Uterus (tissue), 4 donors: Measurements from ENCODE around the gene CNNM3. TPM values are rescaled to one million over a fixed set of nuclear protein-coding genes. Genes with fewer than 3 reads are reported as not detected.

ENCODE experiments used
- DNase-seq, 2 donors: peaks; one replicate each; pipeline ENCODE4 v3.0.0-alpha.2; 2019 to 2020
- H3K27ac ChIP-seq, 2 donors: fragments of 200-600 bp; sonication (generic); 1 replicate in 1 of 2; 2 replicates in 1 of 2; pipeline ENCODE4 v1.5.1; 2016 to 2018
- H3K27me3 ChIP-seq, 2 donors: fragments of 200-600 bp; sonication (generic); one replicate each; pipeline ENCODE4 v1.5.1; 2018 to 2019; ENCODE audit warnings: control low read depth in 1 of 2
- H3K36me3 ChIP-seq, 2 donors: fragments of 200-600 bp; sonication (generic); one replicate each; pipeline ENCODE4 v1.5.1; 2019; ENCODE audit warnings: control low read depth in 1 of 2
- H3K4me1 ChIP-seq, 2 donors: fragments of 200-600 bp; sonication (generic); one replicate each; pipeline ENCODE4 v1.5.1; 2018 to 2019; ENCODE audit warnings: control low read depth in 1 of 2
- H3K4me3 ChIP-seq, 2 donors: fragments of 200-600 bp; sonication (generic); 1 replicate in 1 of 2; 2 replicates in 1 of 2; pipeline ENCODE4 v1.5.1; 2018 to 2019; ENCODE audit warnings: mild to moderate bottlenecking in 1 of 2
- H3K9me3 ChIP-seq, 2 donors: fragments of 200-600 bp; sonication (generic); one replicate each; pipeline ENCODE4 v1.5.1; 2019; ENCODE audit warnings: control low read depth in 1 of 2
- POLR2A ChIP-seq, 2 donors: fragments of 450-650 bp; IDR thresholded peaks; one replicate each; pipeline ENCODE4 v1.6.1; 2016; ENCODE audit warnings: antibody characterized with exemption in 2 of 2, mild to moderate bottlenecking in 1 of 2, moderate library complexity in 1 of 2
- intact Hi-C: fragments of 100-400 bp; cut with DNase I; formaldehyde crosslinking; loops from one replicate; pipeline ENCODE4 v1.15.1; 2023; ENCODE audit warnings: low total_unique reads
- total RNA-seq, 4 donors: library from RNA; depleted of rRNA in 3 of 4; stranded (reverse); fragments of >200 nt in 3 of 4; gene quantifications; one replicate each; pipeline versions ENCODE4 v1.1.0 to v1.2.4, GENCODE V29; 2014 to 2023
- TF ChIP-seq, protein P1 (sequence below), 4 experiments: fragments of 200-600 bp in 2 of 4; fragments of 450-650 bp in 2 of 4; sonication (generic) in 2 of 4; IDR thresholded peaks; one replicate each; pipeline ENCODE4 v1.5.1; 2016 to 2019; ENCODE audit warnings: antibody characterized with exemption in 4 of 4, mild to moderate bottlenecking in 2 of 4, moderate library complexity in 1 of 4
- donor health status: DM: yes; HTN: yes; CAD: no.

CNNM3 gene
- total RNA-seq, 4 donors from 2014 or later: 1.5 to 21.1 (median 11.2) TPM

DNA sequence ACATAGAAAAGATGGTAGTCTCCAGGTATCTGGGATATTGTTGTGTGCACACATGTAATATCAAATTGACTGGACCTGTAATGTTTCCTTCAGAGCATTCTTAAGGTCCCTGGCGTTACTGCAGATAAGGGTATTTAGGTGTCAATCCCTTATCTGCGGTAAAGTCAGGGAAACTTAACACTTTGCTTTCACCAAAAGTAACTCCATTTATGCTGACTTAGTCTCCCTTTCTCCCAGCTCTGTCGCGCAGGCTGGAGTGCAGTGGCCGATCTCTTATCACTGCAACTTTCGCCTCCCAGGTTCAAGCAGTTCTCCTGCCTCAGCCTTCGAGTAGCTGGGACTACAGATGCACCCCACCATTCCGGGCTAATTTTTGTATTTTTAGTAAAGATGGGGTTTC is 1.8 kb downstream of the CNNM3 start:
- H3K27me3 ChIP-seq: no peaks in the 10 kb centered on the region
- no peaks in the 10 kb centered on the region for H3K36me3 ChIP-seq
- no peak for DNase-seq
- intact Hi-C loops: loop anchor here (10.0 kb wide), 1 partner anchor 53 kb away; the partner anchor contains the start of gene CNNM4
- H3K4me1 ChIP-seq: peaks cover 10 to 25% of the 10 kb centered on the region in 2 donors
- TF ChIP-seq, protein P1, sequence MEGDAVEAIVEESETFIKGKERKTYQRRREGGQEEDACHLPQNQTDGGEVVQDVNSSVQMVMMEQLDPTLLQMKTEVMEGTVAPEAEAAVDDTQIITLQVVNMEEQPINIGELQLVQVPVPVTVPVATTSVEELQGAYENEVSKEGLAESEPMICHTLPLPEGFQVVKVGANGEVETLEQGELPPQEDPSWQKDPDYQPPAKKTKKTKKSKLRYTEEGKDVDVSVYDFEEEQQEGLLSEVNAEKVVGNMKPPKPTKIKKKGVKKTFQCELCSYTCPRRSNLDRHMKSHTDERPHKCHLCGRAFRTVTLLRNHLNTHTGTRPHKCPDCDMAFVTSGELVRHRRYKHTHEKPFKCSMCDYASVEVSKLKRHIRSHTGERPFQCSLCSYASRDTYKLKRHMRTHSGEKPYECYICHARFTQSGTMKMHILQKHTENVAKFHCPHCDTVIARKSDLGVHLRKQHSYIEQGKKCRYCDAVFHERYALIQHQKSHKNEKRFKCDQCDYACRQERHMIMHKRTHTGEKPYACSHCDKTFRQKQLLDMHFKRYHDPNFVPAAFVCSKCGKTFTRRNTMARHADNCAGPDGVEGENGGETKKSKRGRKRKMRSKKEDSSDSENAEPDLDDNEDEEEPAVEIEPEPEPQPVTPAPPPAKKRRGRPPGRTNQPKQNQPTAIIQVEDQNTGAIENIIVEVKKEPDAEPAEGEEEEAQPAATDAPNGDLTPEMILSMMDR (IDR thresholded peaks at IDR 0.05): no peak
- TF ChIP-seq POLR2A (IDR thresholded peaks at IDR 0.05): no peak
- H3K9me3 ChIP-seq: no peaks in the 10 kb centered on the region
- H3K27ac ChIP-seq: no peak overlapping the region
- H3K4me3 ChIP-seq: peak overlapping the region; percentile 59 to 93

GRCh38 chr2:96819128-96819875 is 3.2 kb downstream of the CNNM3 start:
- Histone ChIP-seq H3K4me1 (peaks cover 10 to 25% of the 10 kb centered on the region in 2 donors), H3K9me3 (no peaks in the 10 kb centered on the region), H3K36me3 (no peaks in the 10 kb centered on the region), H3K27me3 (no peaks in the 10 kb centered on the region), H3K4me3 (no peak overlapping the region), H3K27ac (peak overlapping the region in 1 of 2 donors; percentile 24)
- TF ChIP-seq, protein P1 (IDR thresholded peaks at IDR 0.05): no peak
- TF ChIP-seq POLR2A (IDR thresholded peaks at IDR 0.05): no peak
- no peak for DNase-seq
- intact Hi-C loops: loop anchor here (10.0 kb wide), 1 partner anchor 55 kb away; the partner anchor contains the start of gene CNNM4

GRCh38 chr2:96819876-96820511 is 3.9 kb downstream of the CNNM3 start:
- Histone ChIP-seq H3K9me3 (no peaks in the 10 kb centered on the region), H3K4me3 (no peak overlapping the region), H3K36me3 (no peaks in the 10 kb centered on the region), H3K27me3 (no peaks in the 10 kb centered on the region), H3K4me1 (peaks cover 10 to 25% of the 10 kb centered on the region in 2 donors), H3K27ac (no peak overlapping the region)
- DNase-seq: no peak
- TF ChIP-seq, protein P1 (IDR thresholded peaks at IDR 0.05): no peak
- no peak for TF ChIP-seq POLR2A (IDR thresholded peaks at IDR 0.05)
- intact Hi-C loops: loop anchor here (10.0 kb wide), 1 partner anchor 55 kb away; the partner anchor contains the start of gene CNNM4

DNA sequence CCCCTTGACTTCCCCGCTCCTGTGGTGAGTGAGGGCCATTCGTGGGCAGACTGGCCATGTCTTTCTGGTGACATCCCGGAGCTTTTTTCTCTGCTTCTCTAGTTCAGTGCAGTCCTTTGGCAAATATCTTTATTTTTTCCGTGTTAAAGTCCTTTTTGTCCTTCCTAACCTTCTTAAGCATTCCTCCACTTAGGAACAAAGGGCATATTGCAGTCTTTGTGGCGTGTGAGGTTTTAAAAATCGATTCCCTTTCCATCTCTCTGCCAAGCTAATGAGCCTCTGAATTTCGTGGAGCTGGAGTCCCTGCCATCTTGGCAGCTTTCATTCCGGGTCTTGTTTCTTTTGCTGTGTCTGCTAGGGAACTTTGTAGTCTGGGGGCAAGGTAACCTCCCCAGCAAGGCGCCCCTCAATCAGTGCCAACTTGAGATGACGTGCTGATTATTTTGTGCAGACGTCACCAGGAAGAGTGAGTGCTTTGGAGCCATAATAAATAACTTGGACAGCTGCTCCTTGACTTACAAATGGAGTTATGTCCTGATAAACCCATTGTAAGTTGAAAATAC is 5.1 kb downstream of the CNNM3 start:
- Histone ChIP-seq H3K27me3 (no peaks in the 10 kb centered on the region), H3K4me1 (peaks cover 10 to 25% of the 10 kb centered on the region in 2 donors), H3K9me3 (no peaks in the 10 kb centered on the region), H3K4me3 (no peak overlapping the region), H3K27ac (no peak overlapping the region), H3K36me3 (no peaks in the 10 kb centered on the region)
- intact Hi-C loops: no loop called here
- no peak for DNase-seq
- TF ChIP-seq, protein P1 (IDR thresholded peaks at IDR 0.05): no peak
- no peak for TF ChIP-seq POLR2A (IDR thresholded peaks at IDR 0.05)

DNA sequence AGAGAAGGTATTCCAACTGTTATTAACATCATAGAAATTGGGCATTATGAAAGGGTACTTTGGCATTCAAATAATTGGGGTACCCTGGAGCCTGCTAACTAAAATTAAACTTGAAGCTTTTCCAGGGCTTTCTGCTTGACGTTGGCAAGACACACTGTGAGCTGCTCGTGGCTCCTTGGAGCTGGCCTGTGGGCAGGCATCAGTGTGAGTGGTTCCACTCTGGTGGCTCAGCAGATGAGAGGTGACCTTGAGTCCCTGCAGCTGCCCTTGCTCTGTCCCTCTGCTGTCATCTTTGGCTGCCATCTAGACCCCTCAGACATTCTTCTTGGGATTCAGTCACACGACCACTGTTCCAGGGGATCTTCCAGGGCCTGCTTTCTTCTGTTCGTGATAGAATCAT is 6.7 kb downstream of the CNNM3 start:
- peak overlapping the region; percentile 37 to 49 for H3K27ac ChIP-seq

More for the DNA sequence above, 6.7 kb downstream of the CNNM3 start:
- DNase-seq: no peak
- intact Hi-C loops: no loop called here
- H3K27me3 ChIP-seq: no peaks in the 10 kb centered on the region
- TF ChIP-seq POLR2A (IDR thresholded peaks at IDR 0.05): no peak
- TF ChIP-seq, protein P1 (IDR thresholded peaks at IDR 0.05): no peak
- H3K4me3 ChIP-seq: no peak overlapping the region
- H3K9me3 ChIP-seq: no peaks in the 10 kb centered on the region
- no peaks in the 10 kb centered on the region for H3K36me3 ChIP-seq
- H3K4me1 ChIP-seq: peaks cover 10 to 18% of the 10 kb centered on the region in 2 donors
